RWPE1 (cell line): ENCODE data around the gene DNAH14.

Experiments used
- CTCF ChIA-PET: fragments of 350-600 bp; sonication (Branson Sonifier 250); formaldehyde crosslinking; extraction: SDS; loops from one replicate; lab custom pipeline; 2021; lab: Yijun Ruan, JAX
- POLR2A ChIA-PET: fragments of 400-600 bp; formaldehyde crosslinking; extraction: SDS; loops from one replicate; lab custom pipeline; 2020; ENCODE audit warnings: antibody characterized with exemption; ENCODE audit not compliant: low non-redundant PET; lab: Yijun Ruan, JAX
- DNase-seq: peaks from one replicate; pipeline ENCODE4 v3.0.0; 2012; ENCODE audit warnings: low spot score
- H3K27ac ChIP-seq: fragments of 450-650 bp; 2 replicates; pipeline ENCODE4 v1.5.1; 2017
- CTCF ChIP-seq: fragments of 450-650 bp; conservative IDR thresholded peaks from 2 replicates; pipeline ENCODE4 v1.5.1; 2017; ENCODE audit warnings: low read depth, mild to moderate bottlenecking

DNAH14 gene

GRCh38 chr1:225446595-225446960 lies 517.1 kb downstream of the DNAH14 start:
- ChIA-PET CTCF (interaction anchor here (0.6 to 2.1 kb wide), 3 partner anchors 16 to 34 kb away, joined by 3 to 12 read pairs (median 3); no protein-coding TSS in a partner anchor), POLR2A (no interaction called here)
- no peak for DNase-seq
- TF ChIP-seq CTCF, result no peak
- H3K27ac ChIP-seq, result peak overlapping the region; percentile 87; the same call in 1 of the 2 replicates

- POLR2A ChIA-PET, result no interaction called here
- CTCF ChIA-PET, result interaction anchor here (0.7 to 2.1 kb wide), 2 partner anchors 16 to 28 kb away, joined by 3 to 12 read pairs; no protein-coding TSS in a partner anchor
- peak overlapping the region; percentile 87; the same call in 1 of the 2 replicates for H3K27ac ChIP-seq
- TF ChIP-seq CTCF, result no peak
- no peak for DNase-seq
These were observed 517.6 kb downstream of the DNAH14 start for GRCh38 chr1:225446981-225447615.

DNA sequence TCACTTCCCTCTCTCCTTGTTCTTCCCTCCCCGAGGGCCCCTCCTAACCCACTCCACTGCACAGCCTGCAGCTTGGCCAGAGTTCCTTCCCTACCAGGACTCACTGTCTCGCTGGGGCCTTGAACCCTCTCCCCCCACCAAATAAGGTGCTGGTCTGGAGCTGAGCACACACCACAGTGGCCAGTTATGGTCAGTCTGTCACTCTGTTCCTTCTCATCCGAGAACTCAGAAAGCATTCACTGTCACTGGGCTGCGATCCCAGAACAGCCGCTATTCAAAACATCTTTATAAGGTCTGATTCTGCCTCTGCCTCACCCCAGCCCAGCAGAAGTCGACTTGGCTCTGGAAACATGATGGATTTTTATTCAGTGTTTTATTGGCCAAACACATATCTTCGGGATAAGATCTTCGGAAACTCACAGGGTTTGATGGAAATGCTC lies 518.2 kb downstream of the DNAH14 start:
- TF ChIP-seq CTCF, result no peak
- no peak for DNase-seq
- POLR2A ChIA-PET, result no interaction called here
- H3K27ac ChIP-seq, result no peak overlapping the region; the same call in 1 of the 2 replicates
- CTCF ChIA-PET, result interaction anchor here (0.7 to 2.1 kb wide), 2 partner anchors 27 to 166 kb away, joined by 3 to 12 read pairs; no protein-coding TSS in a partner anchor

- CTCF ChIA-PET, result interaction anchor here (0.6 to 1.5 kb wide), 4 partner anchors 26 to 609 kb away, joined by 3 to 4 read pairs (median 4); no protein-coding TSS in a partner anchor
- peak overlapping the region; percentile 79 for H3K27ac ChIP-seq
- no peak for TF ChIP-seq CTCF
- DNase-seq, result no peak
- POLR2A ChIA-PET, result no interaction called here
These were observed 518.8 kb downstream of the DNAH14 start for GRCh38 chr1:225448146-225448805.
